B cell (primary cell): ENCODE data around the gene ATPAF1. TPM values are rescaled to one million over a fixed set of nuclear protein-coding genes. Genes with fewer than 3 reads are reported as not detected.

Experiments used
- ATAC-seq: fragments of 200-7000 bp; cut with Tn5 transposase; one replicate; pipeline ENCODE4 v1.10.0; 2021; ENCODE audit warnings: low read depth, mild to moderate bottlenecking, moderate number of reproducible peaks, moderate library complexity
- CTCF ChIA-PET: fragments of 350-600 bp; sonication (Branson Sonifier 250); formaldehyde crosslinking; loops from one replicate; lab custom pipeline; 2021; ENCODE audit warnings: antibody characterized with exemption, inconsistent platforms; lab: Charles Lee
- POLR2A ChIA-PET: fragments of 350-600 bp; sonication (Branson Sonifier 250); formaldehyde crosslinking; loops from one replicate; lab custom pipeline; 2021; ENCODE audit warnings: antibody characterized with exemption; lab: Charles Lee
- DNase-seq: peaks from one replicate; pipeline ENCODE4 v3.0.0; 2013
- H2AFZ ChIP-seq: 2 replicates; pipeline ENCODE4 v1.6.1; 2012; ENCODE audit warnings: mild to moderate bottlenecking, low read depth, low read length; ENCODE audit not compliant: insufficient read depth, poor library complexity, severe bottlenecking
- H3K27ac ChIP-seq, 2 donors: 1 replicate in 1 of 2; 2 replicates in 1 of 2; pipeline ENCODE4 v1.5.1; 2012 to 2013; ENCODE audit warnings: low read length in 2 of 2, mild to moderate bottlenecking in 2 of 2, moderate library complexity in 1 of 2
- H3K27me3 ChIP-seq, 4 experiments: fragments of 200-600 bp in 1 of 4; sonication (generic) in 1 of 4; replicated peaks in 1 of 4; 1 replicate in 2 of 4; 2 replicates in 2 of 4; pipeline versions ENCODE4 v1.6.1 to v1.7.0; 2013 to 2016; ENCODE audit warnings: low read length in 3 of 4, mild to moderate bottlenecking in 2 of 4, mixed read lengths in 1 of 4, moderate library complexity in 1 of 4; ENCODE audit not compliant: insufficient read depth in 4 of 4, control insufficient read depth in 3 of 4; ENCODE audit errors: control extremely low read depth in 1 of 4
- H3K36me3 ChIP-seq, 2 experiments: replicated peaks in 1 of 2; 1 replicate in 1 of 2; 2 replicates in 1 of 2; pipeline versions ENCODE4 v1.6.1 to v1.7.1; 2013; ENCODE audit warnings: low read length in 1 of 2; ENCODE audit not compliant: insufficient read depth in 2 of 2, control insufficient read depth in 1 of 2; ENCODE audit errors: control extremely low read depth in 1 of 2, extremely low read depth in 1 of 2
- H3K4me1 ChIP-seq, 2 donors: fragments of 200-600 bp in 1 of 2; sonication (generic) in 1 of 2; 1 replicate in 1 of 2; 2 replicates in 1 of 2; pipeline versions ENCODE4 v1.5.1 to v1.6.1; 2013 to 2017; ENCODE audit warnings: low read length in 2 of 2; ENCODE audit not compliant: control insufficient read depth in 2 of 2, insufficient read depth in 2 of 2
- H3K4me2 ChIP-seq: replicated peaks from 2 replicates; pipeline ENCODE3; 2012; ENCODE audit warnings: mild to moderate bottlenecking, low read depth, low read length; ENCODE audit not compliant: poor library complexity, severe bottlenecking
- H3K4me3 ChIP-seq, 5 experiments: fragments of 200-600 bp in 1 of 5; sonication (generic) in 1 of 5; 1 replicate in 3 of 5; 2 replicates in 2 of 5; pipeline versions ENCODE4 v1.5.1 to v1.7.0; 2011 to 2016; ENCODE audit warnings: low read length in 4 of 5, mild to moderate bottlenecking in 4 of 5, low read depth in 2 of 5, control low read depth in 1 of 5, moderate library complexity in 1 of 5; ENCODE audit not compliant: insufficient read depth in 1 of 5; ENCODE audit errors: control extremely low read depth in 1 of 5, extremely low read depth in 1 of 5
- H3K79me2 ChIP-seq: fragments of 200-600 bp; sonication (generic); one replicate; pipeline ENCODE4 v1.6.0; 2016; ENCODE audit warnings: low read length; ENCODE audit not compliant: control insufficient read depth, insufficient read depth
- H3K9ac ChIP-seq: fragments of 200-600 bp; sonication (generic); 2 replicates; pipeline ENCODE4 v1.6.1; 2017; ENCODE audit warnings: mild to moderate bottlenecking, low read length, moderate library complexity
- H3K9me3 ChIP-seq, 3 donors: one replicate each; pipeline versions ENCODE4 v1.6.1 to v1.7.1; 2013; ENCODE audit warnings: low read length in 2 of 3; ENCODE audit not compliant: control insufficient read depth in 2 of 3, insufficient read depth in 1 of 3; ENCODE audit errors: control extremely low read depth in 1 of 3
- H4K20me1 ChIP-seq: 2 replicates; pipeline ENCODE4 v1.6.0; 2012; ENCODE audit warnings: mild to moderate bottlenecking, low read length; ENCODE audit not compliant: insufficient read depth, control insufficient read depth, poor library complexity, severe bottlenecking
- H3K27ac Mint-ChIP-seq: one replicate; pipeline ENCODE4 v1.8.0; 2021; ENCODE audit warnings: mixed read lengths
- H3K27me3 Mint-ChIP-seq: one replicate; pipeline ENCODE4 v1.8.0; 2021; ENCODE audit warnings: mixed read lengths
- H3K4me1 Mint-ChIP-seq: one replicate; pipeline ENCODE4 v1.8.0; 2021; ENCODE audit warnings: mixed read lengths
- H3K4me3 Mint-ChIP-seq: one replicate; pipeline ENCODE4 v1.8.0; 2021; ENCODE audit warnings: mixed read lengths
- H3K9me3 Mint-ChIP-seq: one replicate; pipeline ENCODE4 v1.8.0; 2022; ENCODE audit warnings: mixed read lengths; ENCODE audit not compliant: insufficient read depth
- EZH2 ChIP-seq: IDR thresholded peaks from 2 replicates; pipeline ENCODE4 v1.6.1; 2012; ENCODE audit warnings: borderline replicate concordance, low read depth, mild to moderate bottlenecking, moderate library complexity, low read length; ENCODE audit not compliant: insufficient read depth, poor library complexity, severe bottlenecking
- WGBS: methylation state at CpG from one replicate; pipeline ENCODE4 v1.1.5; 2013; ENCODE audit warnings: missing lambda C conversion rate; ENCODE audit not compliant: insufficient coverage; 5-methylcytosine and 5-hydroxymethylcytosine counted together
- intact Hi-C: fragments of 100-400 bp; cut with micrococcal nuclease; formaldehyde crosslinking; loops from one replicate; pipeline ENCODE4 v1.10.0; 2022
- polyA plus RNA-seq: library from polyadenylated mRNA; depleted of rRNA; stranded (reverse); fragments of >200 nt; gene quantifications from 2 replicates; pipeline ENCODE4 v1.2.3, GENCODE V29; 2012
- total RNA-seq, 2 donors: library from RNA; stranded (reverse); fragments of 120-200 nt in 1 of 2; gene quantifications; 1 replicate in 1 of 2; 2 replicates in 1 of 2; pipeline versions ENCODE4 v1.2.3 to v1.2.4, GENCODE V29; 2013 to 2022
- TF ChIP-seq, protein P1 (sequence below): fragments of 200-600 bp; IDR thresholded peaks from one replicate; pipeline ENCODE4 v1.8.0; 2022; ENCODE audit warnings: antibody characterized with exemption, mild to moderate bottlenecking

ATPAF1 gene
- total and polyA plus RNA-seq, 2 donors (not counting 1 experiment from before 2014, with no cell fraction given): 18.3 to 22.0 TPM

DNA sequence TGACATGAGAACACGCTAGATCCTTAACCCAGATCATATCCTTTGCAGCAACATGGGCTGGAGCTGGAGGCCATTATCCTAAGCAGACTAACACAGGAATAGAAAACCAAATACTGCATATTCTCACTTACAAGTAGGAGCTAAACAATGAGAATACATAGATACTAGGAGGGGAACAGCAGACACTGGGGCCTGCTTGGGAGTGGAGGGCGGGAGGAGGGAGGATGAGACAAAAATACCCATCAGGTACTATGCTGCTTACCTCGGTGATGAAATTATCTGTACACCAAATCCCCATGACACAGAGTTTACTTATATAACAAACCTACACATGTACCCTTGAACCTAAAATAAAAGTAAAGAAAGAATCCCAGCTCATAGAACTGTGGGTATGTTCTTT lies 50.3 kb downstream of the ATPAF1 start:
- Histone ChIP-seq H3K36me3 (peaks cover 0 to 7% of the 10 kb centered on the region in 2 experiments), H3K79me2 (peaks cover 33% of the 10 kb centered on the region), H4K20me1 (peaks cover 30% of the 10 kb centered on the region), H3K27me3 (no peaks in the 10 kb centered on the region), H3K27ac (no peak overlapping the region), H3K9ac (no peak overlapping the region), H3K4me1 (peaks cover 56 to 64% of the 10 kb centered on the region in 2 donors), H3K4me2 (peak overlapping the region; percentile 83), H3K4me3 (no peak overlapping the region), H3K9me3 (no peaks in the 10 kb centered on the region), H2AFZ (peak overlapping the region; percentile 75)
- peak overlapping the region; percentile 93 for H3K27ac Mint-ChIP-seq
- H3K9me3 Mint-ChIP-seq: no peaks in the 10 kb centered on the region
- no peak for ATAC-seq
- ChIA-PET CTCF (interaction anchor here (0.5 to 5.9 kb wide), 3 partner anchors 8 to 682 kb away, joined by 3 to 40 read pairs (median 3); partner anchors contain the start of gene MKNK1), POLR2A (interaction anchor here (3.6 kb wide), 1 partner anchor 14 kb away, joined by 27 read pairs; the partner anchor contains the start of gene MKNK1)
- peaks cover 58% of the 10 kb centered on the region for H3K4me1 Mint-ChIP-seq
- H3K4me3 Mint-ChIP-seq: peak overlapping the region; percentile 94
- no peak for TF ChIP-seq EZH2
- TF ChIP-seq, protein P1, sequence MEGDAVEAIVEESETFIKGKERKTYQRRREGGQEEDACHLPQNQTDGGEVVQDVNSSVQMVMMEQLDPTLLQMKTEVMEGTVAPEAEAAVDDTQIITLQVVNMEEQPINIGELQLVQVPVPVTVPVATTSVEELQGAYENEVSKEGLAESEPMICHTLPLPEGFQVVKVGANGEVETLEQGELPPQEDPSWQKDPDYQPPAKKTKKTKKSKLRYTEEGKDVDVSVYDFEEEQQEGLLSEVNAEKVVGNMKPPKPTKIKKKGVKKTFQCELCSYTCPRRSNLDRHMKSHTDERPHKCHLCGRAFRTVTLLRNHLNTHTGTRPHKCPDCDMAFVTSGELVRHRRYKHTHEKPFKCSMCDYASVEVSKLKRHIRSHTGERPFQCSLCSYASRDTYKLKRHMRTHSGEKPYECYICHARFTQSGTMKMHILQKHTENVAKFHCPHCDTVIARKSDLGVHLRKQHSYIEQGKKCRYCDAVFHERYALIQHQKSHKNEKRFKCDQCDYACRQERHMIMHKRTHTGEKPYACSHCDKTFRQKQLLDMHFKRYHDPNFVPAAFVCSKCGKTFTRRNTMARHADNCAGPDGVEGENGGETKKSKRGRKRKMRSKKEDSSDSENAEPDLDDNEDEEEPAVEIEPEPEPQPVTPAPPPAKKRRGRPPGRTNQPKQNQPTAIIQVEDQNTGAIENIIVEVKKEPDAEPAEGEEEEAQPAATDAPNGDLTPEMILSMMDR: no peak
- H3K27me3 Mint-ChIP-seq: no peaks in the 10 kb centered on the region
- DNase-seq: no peak
- intact Hi-C loops: no loop called here
- 100% methylated on average over 1 of the region's 3 CpGs for WGBS

DNA sequence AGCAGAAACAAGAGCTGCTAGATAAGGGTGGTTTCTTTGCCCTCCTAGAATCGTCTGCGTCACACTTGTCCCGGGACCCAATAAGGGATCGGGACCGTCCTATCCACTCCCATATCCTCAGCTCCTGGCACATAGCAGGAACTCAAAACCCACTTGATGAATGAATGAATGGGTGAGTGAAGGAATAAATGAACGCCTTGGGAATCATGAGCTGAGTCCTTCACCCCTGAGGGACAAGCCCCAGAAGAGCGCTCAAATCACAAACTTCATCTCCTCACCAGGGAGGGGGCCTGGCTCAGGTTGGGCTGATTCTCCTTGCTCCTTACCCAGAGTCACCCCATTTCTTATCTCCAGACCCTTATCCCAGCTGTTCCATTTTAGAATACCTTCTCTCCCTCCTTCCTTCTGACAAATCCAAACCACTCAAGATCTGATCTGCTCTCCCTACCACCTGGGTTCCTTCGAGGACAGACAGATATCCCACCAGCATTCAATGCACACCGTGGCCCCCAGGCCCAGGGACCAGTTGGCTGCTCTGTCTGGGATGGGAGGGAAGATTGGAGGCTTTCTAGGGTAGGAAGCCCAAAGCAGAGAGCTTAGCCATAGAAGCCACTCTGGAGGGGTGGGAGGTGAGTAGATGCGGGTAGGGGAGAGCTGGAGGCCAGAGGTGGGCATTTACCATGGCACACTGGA lies 50.9 kb downstream of the ATPAF1 start:
- H3K27me3 Mint-ChIP-seq: no peaks in the 10 kb centered on the region
- Histone ChIP-seq H3K79me2 (peaks cover 36% of the 10 kb centered on the region), H3K27me3 (no peaks in the 10 kb centered on the region), H3K36me3 (peaks cover 0 to 11% of the 10 kb centered on the region in 2 experiments), H3K27ac (peak overlapping the region; percentile 74 to 85), H3K4me1 (peaks cover 56 to 67% of the 10 kb centered on the region in 2 donors), H4K20me1 (peaks cover 34% of the 10 kb centered on the region), H3K9me3 (no peaks in the 10 kb centered on the region), H3K4me3 (peak overlapping the region; percentile 56 to 95 (median 82)), H2AFZ (peak overlapping the region; percentile 75), H3K9ac (peak overlapping the region; percentile 89), H3K4me2 (peak overlapping the region; percentile 83)
- H3K9me3 Mint-ChIP-seq: no peaks in the 10 kb centered on the region
- DNase-seq (no peak), ATAC-seq (no peak)
- POLR2A ChIA-PET: interaction anchor here (0.9 to 3.6 kb wide), 2 partner anchors 13 to 269 kb away, joined by 3 to 27 read pairs; partner anchors contain the start of gene MKNK1
- H3K4me3 Mint-ChIP-seq: peak overlapping the region; percentile 94
- peaks cover 60% of the 10 kb centered on the region for H3K4me1 Mint-ChIP-seq
- H3K27ac Mint-ChIP-seq: peak overlapping the region; percentile 93
- TF ChIP-seq EZH2: no peak
- TF ChIP-seq, protein P1: no peak
- intact Hi-C loops: no loop called here
- CTCF ChIA-PET: interaction anchor here (0.5 to 5.9 kb wide), 3 partner anchors 13 to 682 kb away, joined by 3 to 40 read pairs (median 4); partner anchors contain the start of gene MKNK1
- 94% methylated on average over 2 of the region's 10 CpGs for WGBS
